Stimulated activated CD8-positive, alpha-beta memory T cell treated with anti-CD3 and anti-CD28 coated beads, Interleukin-7, amount 100 ng/mL, for 4 hours (primary cell): ENCODE measurements around the gene BRD7.
A peak's percentile ranks its signal among the peaks of the same experiment; 100 is the strongest.
"Not testable (repeated sequence)": the region's sequence is repeated elsewhere in the genome, so short reads cannot be mapped to it uniquely, and the experiment has no call there.

Experiments used
- DNase-seq, 2 donors: peaks; one replicate each; pipeline ENCODE4 v3.0.0-alpha.2; 2020; ENCODE audit warnings: low read depth in 2 of 2

BRD7 gene

DNA sequence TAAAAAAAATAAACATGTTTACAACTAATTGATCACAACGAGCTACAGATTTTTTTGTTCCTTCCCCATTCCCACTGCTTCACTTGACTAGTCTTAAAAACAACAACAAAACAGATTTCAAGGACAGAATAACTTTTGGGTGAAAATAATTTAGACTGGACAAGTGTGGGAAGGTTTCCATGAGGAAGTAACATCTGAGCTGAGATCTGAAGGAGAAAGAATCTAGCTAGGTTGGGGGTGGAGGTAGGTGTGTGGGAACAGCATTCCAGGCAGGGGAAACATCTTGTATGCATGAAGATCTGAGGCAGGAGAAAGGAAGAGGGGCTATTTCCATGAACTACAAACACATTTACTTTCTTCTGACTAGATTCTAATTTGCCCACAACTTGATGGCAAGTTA, 9.2 kb downstream of the BRD7 start:
- DNase-seq, result no peak

DNA sequence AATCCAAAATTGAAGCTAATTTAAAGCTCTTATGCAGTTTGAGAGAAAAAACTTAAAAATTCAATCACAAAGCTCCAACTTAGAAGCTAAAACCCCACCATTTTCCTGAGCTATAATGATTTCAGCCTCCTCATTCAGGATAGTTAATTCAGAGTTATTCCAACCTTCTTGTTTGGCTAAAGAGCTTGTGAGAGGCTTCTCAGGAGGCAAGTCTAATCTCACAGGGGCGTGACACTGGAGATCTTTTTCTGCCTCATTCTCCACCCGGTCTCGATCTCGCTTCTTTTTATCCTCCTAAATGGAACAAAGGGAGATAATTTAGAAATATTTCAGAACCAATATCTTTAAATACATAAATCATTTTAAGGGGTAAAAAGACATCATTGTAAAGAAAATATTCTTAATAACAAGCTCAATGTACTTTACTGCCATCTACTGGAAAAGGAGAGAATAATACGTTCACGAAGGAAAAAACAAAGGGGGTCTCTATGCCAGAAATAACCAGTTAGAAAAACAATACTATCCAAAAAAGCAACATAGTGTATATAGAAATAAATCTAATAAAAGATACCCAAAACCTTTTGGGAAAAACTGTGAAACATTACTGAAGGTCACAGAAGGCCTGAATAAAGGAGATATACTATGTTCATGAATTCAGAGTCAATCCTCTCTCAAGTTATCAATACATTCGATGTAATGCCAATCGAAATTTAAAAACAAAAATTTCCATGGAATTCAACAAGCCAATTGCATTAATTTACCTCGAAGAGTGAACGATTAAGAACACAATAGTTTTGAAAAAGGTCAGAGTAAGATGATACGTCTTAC, 13.9 kb downstream of the BRD7 start:
- DNase-seq, result no peak

DNA sequence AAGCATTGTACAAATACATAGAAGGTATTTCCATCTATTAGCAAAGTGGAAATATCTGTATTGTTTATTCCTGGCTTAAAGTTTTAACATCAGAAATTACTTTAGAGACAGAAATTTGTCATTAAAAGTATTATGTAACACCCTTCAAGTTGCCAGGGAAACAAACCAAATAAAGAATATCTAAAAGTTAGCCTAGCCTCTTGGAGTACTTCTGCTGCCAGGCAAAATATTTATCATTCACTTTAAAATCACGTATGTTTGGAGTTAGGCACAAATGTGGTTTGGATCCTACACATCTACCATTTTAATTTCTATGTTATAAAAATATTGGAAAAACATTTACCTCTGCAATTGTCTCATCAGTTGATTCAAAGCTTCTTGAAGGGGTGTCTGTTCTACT, 14.7 kb downstream of the BRD7 start:
- no peak for DNase-seq

DNA sequence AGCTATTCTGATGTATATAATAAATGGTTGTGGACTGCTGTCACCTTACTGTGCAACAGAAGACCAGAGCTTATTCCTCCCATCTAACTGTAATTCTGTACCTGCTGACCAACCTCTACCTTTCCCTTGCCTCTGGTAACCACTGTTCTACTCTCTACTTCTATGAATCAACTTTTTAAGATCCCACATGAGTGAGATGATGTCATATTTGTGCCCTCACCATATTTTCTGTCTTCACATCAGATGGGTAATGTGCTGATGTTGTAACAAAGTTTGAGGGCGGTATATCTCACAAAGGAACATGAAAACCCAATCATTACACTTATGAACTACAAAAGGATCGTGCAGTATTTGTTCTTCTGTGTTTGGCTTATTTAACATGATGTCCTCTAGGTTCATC, 16.8 kb downstream of the BRD7 start:
- no peak for DNase-seq

DNA sequence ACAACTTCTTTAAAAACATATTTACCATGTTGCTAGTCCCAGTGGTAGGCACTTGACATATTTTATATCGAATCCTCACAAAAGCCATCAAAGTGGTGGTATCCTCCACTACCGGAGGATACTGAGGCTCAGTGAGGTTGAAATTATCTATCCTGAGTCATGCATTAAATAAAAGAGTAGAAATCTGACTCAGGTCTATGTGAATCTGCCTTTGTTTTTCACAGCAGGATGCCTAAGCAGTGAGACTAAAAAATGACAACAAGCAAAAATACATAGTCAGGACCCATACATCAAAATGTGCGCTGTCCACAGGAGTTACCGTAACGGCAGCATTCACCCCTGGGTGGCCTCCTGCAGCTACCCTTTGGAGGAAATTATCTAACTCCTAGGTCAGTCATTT, 17.7 kb downstream of the BRD7 start:
- DNase-seq, result no peak

DNA sequence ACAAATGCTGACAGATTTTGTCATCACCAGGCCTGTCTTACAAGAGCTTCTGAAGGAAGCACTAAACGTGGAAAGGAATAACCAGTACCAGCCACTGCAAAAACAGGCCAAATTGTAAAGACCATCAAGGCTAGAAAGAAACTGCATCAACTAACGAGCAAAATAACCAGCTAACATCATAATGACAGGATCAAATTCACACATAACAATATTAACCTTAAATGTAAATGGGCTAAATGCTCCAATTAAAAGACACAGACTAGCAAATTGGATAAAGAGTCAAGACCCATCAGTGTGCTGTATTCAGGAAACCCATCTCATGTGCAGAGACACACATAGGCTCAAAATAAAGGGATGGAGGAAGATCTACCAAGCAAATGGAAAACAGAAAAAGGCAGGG, 23.6 kb downstream of the BRD7 start:
- DNase-seq, result not testable (repeated sequence)

DNA sequence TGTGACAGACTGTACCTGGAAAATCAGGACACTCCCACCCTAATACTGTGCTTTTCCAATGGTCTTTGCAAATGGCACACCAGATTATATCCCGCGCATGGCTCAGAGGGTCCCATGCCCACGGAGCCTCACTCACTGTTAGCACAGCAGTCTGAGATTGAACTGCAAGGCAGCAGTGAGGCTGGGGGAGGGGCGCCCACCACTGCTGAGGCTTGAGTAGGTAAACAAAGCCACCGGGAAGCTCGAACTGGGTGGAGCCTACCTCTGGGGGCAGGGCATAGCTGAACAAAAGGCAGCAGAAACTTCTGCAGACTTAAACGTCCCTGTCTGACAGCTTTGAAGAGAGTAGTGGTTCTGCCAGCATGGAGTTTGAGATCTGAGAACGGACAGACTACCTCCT, 25.2 kb downstream of the BRD7 start:
- not testable (repeated sequence) for DNase-seq

DNA sequence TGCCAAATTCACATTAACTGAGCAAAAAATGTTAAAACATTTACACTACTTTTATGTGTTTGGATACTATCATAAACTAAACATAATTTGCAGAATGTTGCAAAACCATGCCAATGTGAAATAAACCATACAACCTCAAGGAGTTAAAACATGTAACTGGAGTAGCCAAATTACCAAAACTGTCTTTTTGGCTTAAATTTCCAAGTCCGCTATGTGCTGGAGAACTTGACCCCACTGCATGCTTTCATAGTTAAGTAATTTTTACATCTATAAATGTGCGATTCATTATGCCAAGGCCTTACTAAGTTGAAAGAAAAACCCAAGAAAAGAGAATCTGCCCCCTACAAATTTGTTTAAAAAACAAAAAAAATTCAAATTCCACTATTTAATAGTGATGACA, 28.2 kb downstream of the BRD7 start:
- DNase-seq, result no peak

DNA sequence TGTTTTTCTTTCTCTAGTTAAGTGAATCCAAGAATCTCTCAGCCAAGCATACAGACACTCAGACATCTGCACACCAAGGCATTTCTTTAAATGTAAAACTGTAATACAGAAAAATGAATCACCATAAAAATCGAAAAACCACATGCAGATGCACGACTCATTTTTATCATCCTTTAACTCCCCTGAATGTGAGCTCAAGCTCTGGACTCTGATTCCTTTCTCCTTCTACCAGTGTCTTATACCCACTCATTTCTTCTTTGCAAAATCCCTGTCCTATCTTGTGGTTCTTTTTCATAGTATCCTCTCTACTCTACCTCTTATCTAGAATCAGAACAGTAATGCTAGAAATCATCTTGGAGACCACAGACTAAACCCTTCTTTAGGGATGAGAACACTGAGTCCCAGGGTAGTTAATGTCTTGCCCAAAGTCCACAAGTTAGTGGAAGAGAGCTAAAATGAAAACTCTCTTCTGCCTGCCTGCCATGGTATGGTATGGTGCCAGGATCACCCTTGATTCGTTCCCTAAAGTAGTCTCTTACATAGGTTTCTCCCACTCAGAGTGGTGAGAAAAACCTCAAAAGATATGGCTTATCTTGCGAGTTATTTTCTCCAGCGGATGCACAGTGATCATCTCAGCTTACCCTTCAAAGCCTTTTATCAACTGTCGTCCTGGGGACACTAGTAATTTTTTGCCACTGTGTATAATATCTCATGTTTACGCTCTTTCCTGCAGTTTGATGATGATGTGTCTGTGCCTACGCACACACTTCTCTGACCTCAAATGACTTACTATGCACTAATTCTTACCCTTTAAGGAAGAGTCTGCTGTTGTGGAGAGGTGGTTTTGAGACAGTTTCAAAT, 30.2 kb downstream of the BRD7 start:
- DNase-seq, result peak in 1 of 2 donors; percentile 13

DNA sequence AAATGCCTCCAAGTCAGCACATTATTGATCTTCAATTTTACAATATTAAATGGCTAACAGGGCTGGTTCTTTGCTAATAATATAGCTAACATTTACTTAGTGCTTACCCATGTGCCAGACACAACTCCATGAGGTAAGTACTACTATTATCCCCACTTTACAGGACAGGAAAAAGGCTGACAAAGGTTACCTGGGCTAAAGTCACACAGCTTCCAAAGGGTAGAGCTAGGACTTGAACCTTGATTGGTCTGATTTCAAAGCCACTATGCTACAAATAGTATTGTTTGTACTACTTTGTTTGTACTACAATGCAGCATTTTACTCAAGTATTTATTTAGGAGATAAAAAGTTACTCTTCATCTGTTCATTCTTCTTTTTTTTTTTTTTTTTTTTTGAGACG, 31.9 kb downstream of the BRD7 start:
- DNase-seq, result no peak

DNA sequence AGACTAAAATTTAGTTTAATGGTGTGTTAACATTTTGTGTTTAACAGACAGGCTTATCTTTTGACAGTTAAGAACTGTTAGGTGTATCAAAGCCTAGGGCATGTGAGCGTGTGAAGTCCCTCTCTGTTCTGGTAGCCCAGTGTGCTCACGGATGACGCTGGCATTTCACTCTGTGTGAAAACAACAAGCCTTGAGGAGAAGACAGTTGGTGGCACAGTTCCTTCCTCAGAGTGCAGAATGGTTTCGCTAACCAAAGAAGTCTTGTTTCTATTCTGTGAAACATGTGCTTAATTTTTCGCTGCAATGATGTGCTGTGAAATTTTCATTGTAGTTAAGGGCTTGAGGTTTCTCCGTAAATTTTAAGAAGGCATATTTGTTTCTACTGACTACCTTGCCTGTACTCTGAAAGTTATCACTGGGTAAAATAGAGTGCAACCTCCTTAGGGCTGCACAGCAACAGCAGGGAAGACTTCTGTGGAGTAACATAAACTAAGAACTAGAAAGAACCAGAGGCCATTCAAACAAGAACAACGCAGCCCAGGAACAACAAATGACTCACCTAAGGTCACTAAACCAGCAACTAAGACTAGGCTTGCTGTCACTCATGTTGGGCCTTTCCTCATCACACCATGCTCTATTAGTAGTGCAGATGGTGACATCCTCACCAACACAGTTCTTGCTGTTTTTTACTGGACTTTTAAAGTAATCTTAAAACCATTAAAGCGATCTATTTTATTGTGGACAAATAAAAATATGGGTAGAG, 33.4 kb downstream of the BRD7 start:
- DNase-seq, result peak; percentile 11 to 29

DNA sequence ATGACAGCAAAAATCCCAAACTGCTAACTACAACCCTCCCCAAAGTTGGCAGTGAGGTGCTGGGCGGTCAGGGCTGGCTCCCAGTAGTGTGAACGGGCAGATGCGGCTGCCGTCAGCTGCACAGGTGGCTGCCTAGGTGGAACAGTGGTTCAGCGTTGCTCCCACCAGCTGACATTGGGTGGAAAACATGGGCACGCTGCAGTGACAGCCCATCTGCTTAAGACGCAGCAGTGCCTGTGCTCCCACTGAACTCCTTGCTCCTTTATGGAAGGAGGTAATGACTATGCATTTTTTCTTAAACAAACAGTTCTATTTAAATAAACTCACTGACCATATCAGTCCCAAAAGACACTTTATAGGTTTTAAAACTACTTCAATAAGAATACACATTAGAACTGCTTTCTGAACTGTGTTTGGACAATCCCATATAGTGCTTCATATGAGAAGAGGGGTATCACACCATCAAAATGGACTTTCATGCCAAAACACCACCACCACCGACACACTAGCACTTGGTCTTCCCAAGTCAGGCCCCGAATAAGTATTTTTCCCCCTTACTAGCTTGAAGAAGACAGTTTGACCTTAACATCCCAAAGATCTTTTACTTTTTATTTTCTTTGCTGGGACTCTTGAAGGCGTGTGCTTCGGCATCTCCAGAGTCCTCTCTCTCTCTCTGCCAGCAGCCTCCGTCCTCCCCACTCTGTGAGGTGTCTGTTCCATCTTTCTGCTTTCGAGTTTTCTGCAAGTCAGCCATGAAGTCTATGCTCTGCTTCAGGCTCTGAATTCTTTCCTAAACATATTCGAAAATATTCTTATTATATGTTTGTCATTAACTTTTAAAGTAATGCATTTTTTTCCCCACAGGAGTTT, 34.4 kb downstream of the BRD7 start:
- no peak for DNase-seq

DNA sequence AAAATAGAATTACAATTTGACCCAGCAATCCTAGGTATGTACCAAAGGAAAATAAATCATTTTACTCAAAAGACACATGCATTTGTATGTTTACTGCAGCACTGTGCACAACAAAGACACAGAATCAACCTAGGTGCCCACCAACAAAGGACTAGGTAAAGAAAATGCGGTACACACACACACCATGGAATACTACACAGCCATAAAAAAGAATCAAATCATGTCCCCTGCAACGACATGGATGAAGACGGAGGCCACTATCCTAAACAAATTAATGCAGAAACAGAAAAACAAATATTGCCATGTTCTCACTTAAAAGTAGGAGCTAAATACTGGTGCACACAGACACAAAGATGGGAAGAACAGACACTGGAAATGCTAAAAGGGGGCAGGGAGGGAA, 36.2 kb downstream of the BRD7 start:
- no peak for DNase-seq

DNA sequence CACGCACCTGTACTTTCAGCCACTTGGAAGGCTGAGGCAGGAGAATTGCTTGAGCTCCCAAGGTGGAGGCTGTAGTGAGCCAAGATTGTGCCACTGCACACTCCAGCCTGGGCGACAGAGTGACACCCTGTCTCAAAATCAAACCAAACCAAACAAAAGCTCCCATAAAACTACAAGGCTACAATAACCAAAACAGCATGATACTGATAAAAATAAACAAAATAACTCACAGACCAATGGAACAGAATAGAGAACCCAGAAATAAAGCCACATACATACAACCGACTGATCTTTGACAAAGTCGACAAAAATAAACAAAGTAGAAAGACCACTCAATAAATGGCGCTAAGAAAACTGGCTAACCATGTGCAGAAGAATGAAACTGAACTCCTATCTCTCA, 37.2 kb downstream of the BRD7 start:
- DNase-seq, result no peak

DNA sequence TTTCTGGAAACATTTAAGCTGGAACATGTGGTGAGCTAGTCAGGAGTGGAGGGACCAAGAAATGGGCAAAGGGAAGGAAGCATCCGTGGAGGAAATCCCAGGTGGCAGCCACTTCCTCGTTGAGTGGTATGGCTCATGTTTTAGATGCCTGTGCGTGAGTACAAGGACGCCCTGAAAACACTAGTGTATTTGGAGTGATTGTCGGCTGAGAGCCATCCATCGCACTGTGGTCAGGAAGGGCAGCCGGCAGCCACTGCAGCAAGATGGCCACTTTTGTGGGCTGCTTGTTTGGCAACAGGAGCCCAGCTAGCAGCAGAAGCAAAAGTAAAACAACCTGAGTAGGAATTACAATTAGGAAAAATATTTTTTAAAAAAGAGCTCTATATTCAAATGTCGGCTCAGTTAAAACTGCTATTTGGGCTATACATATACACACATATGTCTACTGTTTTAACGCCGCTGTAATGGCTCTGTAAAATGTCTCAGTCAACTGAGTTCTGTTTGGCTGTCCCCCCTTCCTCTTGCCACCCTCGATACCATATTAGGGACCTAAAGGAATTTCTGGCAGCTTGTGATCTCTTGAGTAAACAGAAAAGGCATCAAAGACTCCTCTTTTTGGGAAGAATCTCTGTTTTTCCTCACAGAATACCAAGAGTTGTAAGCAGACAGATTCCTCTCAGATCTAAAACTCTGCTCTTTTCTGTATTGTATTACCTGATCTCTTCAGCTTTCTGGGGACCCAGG, 39.2 kb downstream of the BRD7 start:
- no peak for DNase-seq

DNA sequence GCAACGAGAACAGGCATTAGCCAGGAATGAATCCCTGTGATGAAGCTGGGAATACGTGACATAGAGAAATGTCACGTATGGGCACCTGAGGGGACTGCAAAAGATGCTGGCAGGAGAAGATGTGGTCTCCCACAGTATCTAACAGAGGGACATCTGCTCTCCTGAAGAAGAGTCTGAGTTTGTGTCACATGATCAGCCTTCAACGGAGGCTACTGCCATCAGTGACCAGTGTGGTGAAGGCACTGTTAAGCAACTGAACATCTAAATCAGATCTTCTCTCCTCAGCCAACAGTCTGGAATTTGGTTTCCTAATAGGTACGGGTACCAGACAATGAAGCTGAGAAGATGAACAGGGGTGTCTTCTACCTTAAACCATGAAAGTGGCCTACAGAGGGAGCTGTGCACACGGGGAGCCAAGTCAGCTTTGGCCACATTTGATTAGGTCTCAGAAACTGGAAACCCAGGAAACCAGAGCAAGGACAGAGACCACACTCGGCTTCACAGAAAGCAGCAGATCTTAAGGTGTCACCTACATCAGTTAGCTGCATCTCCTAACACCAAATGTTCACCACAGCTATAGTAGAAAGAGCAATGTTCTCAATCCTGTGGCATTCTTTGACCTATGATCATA, 41.8 kb downstream of the BRD7 start:
- DNase-seq, result peak; percentile 39 to 48

DNA sequence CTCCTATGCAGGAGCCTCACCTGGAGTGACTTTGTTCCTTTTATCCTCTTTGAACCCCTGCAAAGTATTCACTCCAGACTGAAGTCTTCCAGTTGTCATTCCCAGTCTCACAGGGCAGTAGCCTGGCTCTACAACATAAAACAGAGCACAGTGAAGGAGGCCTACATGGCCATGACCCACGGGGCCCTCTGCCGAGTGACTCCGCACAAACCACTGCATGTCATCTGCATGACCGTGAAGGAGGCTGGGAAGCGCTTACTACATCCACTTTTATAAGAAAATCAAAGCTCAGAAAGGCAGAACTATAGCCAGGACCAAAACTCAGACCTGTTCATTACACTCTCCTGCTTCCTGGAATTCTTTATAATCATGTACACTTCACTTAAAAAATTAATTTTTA, 42.5 kb downstream of the BRD7 start:
- DNase-seq, result no peak

DNA sequence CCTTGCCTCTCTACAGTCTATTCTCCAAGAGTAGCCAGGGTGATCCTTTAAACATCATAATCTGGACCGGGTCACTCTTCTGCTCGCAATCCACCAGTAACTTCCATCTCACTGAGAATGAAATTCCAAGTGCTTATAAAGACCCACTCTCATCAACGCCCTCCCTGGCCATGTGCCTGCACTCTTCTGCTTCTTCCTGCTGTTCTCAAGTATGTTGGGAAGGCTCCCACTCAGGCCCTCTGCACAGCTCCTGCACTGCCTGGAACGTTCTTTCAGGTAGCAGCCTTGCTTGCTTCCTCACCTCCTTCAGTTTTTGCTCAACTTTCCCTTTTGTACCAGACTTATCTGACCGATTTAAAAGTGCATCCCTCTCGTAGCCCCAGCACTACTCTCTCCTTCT, 44.4 kb downstream of the BRD7 start:
- no peak for DNase-seq

DNA sequence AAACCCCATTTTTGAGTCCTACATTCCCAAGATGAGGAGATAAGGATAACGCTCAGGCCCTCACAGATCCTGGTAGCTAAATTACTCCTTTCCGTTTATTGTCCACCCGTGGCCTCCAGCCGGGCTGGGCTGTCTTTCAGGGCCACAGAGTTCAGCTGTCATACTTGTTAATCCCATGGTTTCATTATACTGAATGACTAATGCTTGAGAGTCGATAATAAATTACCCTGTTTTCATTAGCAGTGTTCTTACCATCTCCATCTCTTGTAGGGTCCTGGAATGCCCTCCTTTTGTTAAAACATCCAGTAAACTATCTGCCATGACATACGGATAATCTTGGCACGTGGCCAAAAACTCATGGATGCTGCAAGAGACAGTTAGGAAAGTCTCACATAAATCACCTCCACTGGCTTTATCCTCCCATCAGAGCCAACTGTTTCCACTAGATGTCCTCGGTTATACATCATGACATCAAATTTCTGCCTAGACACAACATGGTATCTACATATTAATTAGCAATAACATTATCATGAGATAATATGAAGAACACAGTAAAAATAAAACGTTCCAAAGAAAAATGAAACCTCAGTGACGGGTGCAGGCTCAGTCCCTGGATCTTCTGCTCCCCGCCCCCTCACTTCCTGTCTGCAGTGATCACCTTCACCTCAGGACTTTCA, 45.3 kb downstream of the BRD7 start:
- DNase-seq, result no peak

DNA sequence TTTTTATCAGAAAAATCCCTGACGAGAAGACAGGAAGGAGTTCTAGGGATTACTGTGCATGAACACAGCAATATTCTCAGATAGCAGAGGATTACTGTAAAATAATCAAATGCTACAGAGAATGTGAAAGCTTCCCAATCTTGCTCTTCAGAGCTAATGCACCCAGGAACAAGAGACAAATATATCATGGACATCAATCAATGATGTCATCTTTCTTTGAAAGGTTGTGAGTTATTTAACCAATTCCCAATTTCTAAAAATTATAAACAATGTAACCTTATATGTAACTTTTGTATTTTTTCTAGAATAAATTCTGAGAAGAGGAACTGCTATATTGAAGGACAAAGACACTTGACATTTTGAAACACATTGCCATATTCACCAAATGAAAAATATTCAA, 46.5 kb downstream of the BRD7 start:
- DNase-seq, result no peak
